Stimulated activated CD8-positive, alpha-beta memory T cell treated with anti-CD3 and anti-CD28 coated beads, Interleukin-2, amount 100 ng/mL, for 48 hours (primary cell): ENCODE data around the gene RPS4Y1.
"Not testable (repeated sequence)": the region's sequence is repeated elsewhere in the genome, so short reads cannot be mapped to it uniquely, and the experiment has no call there.

Experiments used
- DNase-seq, 2 donors: peaks; one replicate each; pipeline ENCODE4 v3.0.0-alpha.2; 2020; ENCODE audit warnings: low read depth in 2 of 2

RPS4Y1 gene

DNA sequence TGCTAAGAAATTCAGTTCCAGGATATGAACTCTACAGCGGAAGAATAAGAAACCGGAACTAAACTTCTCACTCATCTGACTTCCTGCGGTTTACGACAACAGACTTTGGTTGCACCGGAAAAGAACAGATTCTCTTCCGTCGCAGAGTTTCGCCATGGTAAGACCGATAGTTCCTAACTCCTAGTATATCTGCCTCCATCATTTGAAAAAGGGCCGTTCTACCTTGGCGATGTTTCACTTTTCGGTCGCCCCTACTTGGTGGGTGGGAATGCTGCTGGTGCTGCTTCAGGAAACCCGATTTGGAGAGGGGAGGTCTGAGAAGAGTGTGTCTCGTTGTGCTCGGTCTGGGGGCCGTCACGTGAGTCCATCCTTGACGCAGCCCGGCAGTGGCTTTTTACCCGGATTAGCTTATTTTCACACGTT lies at the start of gene RPS4Y1:
RPS4Y1 (plus strand) TSS at position 132 of the 423 bp plus-strand sequence; CDS start at position 155, 23 bp downstream.
- peak in 1 of 2 donors; percentile 10 for DNase-seq

DNA sequence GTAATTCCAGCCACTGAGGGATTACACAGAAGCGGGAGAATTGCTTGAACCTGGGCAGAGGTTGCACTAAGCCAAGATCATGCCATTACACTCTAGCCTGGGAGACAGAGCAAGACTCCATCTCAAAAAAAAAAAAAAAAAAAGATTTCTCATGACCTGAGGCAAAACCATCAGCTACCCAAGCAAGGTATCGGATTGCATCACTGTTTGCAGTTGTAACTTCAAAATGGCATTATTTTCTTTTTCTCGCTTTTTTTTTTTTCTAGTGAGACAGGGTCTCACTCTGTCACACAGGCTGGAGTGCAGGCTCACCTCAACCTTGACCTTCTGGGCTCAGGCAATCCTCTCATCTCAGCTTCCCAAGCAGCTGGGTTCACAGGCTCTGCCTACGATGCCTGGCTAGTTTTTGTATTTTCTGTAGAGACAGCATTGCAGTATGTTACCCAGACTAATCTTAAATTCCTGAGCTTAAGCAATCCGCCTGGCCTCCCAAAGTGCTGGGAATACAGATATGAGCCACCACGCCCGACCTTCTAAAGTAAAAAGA lies 44.4 kb upstream of the RPS4Y1 start:
- no peak for DNase-seq

DNA sequence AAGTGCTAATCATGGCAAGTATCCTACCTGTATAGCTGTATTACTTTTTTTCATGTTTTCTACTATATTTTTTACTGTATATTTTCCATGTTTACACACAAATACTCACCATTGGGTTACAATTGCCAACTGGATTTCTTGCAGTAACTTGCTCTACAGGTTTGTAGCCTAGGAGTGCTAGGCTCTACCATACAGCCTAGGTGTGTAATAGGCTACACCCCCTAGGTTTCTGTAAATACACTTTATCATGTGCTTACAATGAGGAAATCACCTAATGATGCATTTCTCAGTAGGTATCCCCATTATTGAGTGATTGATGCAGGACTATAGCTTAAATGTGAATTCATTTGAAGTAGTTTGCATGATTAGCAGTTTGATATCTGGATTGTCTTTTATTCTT lies 43.4 kb upstream of the RPS4Y1 start:
- DNase-seq, result no peak

DNA sequence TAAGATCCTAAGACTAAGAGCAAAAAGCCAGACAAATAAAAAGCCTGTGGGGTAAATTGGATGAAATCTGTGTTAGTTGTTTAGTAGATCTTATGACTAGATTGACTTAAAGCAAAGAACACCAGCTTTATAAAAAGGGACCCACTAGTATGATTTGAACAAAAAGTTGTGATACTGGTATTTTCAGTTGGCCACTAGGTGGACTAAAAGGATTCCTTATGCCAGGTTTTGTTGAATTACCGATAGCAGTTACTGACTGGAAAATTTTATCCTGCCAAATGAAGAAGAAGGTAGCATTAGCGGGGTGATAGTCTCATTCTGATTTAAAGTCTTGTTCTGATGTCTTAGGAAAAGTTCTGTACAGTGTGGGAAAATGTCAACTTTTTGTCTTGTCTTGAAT lies 41.2 kb upstream of the RPS4Y1 start:
- no peak for DNase-seq

DNA sequence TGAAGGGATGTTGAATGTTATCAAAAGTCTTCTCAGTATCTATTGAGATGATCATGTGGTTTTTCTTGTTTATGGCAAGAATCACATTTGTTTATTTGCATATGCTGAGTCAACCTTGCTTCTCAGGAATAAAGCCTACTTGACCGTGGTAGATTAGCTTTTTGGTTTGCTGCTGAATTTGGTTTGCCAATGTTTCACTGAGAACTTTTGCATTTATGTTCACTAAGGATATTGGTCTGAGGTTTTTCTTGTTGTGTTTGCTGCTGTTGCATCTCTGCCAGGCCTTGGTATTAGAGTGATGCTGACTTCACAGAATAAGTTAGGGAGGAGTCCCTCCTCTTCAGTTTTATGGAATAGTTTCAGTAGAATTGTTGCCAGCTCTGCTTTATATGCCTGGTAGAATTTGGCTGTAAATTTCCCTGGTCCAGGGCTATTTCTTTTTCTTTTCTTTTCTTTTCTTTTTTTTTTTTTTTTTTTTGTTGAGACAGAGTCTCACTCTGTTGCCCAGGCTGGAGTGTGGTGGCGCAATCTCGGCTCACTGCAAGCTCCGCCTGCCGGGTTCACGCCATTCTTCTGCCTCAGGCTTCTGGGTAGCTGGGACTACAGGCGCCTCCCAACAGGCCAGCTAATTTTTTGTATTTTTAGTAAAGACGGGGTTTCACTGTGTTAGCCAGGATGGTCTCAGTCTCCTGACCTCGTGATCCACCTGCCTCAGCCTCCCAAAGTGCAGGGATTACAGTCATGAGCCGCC lies 24.1 kb upstream of the RPS4Y1 start:
- DNase-seq, result not testable (repeated sequence)

DNA sequence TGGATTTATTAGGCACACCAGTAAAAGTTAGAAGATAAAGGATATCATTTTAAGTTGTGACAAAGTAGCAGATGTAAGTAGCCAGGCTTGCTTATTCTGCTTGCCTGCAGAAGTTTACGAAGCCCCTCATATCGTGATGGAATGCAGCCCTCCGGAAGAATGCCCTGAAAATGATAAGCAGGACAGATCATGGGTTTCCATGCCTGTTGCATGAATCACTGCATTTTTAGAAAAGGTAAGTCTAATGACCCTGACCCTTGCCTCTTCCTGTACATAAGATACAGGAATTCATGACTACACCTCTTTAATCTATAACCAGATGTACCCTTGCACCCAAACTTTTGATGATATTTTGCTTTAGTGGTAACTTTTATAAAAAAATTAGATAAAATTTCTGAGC lies 16.9 kb upstream of the RPS4Y1 start:
- no peak for DNase-seq

DNA sequence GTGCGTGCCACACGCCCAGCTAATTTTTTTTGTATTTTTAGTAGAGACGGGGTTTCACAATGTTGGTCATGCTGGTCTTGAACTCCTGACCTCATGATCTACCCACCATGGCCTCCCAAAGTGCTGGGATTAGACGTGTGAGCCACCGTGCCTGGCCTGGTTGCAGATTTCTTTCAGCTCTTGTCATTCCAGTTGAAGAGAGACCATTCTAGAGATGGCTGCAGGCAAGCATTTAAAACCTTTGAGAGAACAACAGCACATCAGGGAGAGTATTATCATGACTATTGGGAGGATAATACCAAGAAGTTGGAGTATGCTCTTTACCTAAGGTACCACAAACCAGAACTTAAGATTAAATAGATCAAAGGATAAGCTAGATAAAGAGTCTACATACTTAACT lies 12.9 kb upstream of the RPS4Y1 start:
- DNase-seq, result no peak

DNA sequence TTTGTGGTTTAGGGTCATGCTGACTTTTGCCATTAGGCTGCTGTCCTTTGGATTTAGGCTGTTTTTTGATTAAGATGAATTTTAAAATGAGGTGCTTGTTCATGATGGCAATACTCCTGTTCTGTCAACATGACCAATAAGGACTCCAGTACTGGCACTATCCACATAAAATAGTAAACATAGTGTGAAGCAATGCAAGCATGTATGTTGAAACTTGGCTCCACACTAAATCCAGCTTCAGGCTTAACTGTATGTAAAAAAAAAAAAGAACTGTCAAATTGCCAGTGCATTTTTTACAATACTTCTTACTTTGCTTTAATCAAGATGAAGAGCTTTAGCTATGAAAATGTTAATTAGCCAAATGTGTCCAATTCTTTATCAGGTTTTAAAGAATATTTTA lies 6.2 kb upstream of the RPS4Y1 start:
- DNase-seq, result no peak

DNA sequence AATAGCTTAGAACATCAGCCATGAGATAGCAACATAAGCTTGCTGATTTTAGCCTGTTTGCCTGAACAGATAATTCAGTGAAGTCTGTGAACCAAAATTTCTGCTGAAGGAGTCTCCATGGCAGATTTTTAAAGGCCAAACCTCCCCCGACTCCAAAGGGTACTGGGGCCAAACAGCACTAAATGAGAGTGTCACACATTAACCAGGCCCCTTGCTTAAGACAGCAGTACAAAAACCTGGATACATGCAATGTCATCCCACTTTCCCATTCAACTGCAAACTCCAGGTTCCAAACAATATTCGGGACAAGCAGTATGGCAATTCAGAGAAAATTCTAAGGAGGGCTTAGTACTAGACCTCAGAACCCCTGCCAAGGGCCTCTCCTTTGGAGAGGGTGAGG lies 4.3 kb upstream of the RPS4Y1 start:
- DNase-seq, result no peak

DNA sequence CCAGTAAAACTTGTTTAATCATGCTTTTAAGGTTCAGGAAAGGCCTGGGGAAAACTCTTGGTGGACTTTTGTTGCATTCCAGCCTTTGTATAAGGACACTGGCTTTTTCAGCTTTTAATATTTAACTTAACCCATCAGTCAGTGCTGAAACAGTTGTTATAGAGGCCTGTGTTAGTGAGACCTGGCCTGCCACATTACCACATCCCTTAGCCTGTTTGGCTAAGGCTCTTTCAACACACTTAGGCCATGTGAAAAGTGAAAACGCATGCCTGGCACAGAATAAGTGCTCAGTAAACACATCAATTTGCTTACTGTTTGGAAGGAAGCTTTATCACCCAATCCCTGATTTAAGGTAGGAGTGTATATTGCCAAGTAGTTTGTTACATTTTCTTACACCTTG lies 3.5 kb upstream of the RPS4Y1 start:
- no peak for DNase-seq

DNA sequence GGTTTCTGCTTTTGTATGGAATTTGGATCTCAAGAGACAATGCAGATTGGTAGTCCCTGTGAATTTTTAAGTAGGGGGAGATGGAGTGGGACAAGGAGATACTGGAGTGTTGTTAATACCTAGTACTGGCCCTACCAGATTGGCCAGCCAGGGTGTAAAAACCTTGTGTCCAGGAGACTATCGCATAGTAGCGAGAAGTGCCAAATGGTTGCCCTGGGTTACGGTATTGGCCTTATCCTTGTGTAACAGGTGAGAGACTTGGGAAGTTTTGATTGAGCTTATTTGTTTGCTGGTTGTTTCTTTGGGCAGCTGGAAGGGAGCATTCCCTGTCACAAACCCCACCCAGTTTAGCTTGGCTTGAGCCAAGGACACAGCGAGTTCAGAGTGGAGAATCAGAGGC lies 5.4 kb downstream of the RPS4Y1 start:
- no peak for DNase-seq

DNA sequence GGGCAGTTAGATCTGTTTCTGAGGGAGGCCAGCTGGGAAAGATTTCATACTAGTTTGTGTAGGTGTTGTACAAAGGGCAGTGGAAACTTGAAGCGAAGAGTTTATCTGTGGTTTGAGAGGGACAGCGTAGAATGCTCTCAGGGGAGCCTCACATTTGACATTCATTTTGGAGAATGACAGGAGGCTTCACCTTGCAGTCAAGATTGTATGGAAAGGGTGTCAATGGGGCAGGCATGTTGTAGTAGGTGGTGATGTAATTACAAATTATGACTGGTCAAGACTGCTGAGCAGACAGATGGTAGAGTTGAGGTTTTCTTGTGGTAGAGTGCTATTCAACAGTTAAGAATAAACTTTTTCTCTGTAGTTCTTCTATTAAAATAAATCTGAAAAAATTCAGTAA lies 7.0 kb downstream of the RPS4Y1 start:
- DNase-seq, result no peak

DNA sequence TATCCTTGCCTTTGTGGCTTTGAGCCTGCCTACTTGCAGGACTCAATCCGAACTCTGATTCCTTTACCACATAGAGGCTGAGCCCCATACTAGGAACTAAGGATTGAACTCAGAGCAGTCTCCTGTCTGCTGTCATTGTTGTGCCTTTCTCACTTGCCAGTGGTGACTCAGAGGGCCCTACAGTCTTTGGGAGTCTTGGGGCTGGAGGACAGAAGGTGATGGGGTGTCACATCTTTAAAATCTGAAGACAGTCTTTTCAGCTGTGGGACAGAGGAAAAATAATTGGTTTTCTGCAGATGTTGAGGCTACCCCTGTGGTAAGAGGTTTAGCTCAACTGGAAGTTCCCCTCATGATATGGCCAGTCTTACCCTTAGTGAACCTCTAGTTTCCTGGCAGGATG lies 8.0 kb downstream of the RPS4Y1 start:
- no peak for DNase-seq

DNA sequence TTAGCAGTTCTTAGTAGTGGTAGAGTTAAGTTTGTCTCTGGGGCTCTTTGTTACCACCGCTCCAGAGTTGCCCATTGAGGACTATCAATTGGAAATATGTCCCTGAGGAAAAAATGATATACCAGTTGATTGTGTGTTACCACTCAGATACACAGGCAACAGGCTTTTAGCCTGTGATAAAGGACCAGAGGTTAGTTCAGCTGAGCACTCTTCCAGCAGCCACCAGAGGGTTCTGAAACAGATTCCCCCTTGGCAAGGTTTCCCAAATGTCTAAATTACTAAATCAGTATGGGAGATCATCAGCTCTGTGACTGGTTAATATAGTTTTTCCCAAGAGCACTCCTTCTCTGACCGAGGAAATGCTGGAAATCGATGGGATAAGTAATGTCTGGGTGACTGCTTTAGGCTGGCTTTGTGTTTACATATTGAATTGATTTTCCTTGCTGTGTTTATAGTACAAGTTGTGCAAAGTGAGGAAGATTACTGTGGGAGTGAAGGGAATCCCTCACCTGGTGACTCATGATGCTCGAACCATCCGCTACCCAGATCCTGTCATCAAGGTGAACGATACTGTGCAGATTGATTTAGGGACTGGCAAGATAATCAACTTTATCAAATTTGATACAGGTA lies 12.9 kb downstream of the RPS4Y1 start:
- DNase-seq, result no peak

DNA sequence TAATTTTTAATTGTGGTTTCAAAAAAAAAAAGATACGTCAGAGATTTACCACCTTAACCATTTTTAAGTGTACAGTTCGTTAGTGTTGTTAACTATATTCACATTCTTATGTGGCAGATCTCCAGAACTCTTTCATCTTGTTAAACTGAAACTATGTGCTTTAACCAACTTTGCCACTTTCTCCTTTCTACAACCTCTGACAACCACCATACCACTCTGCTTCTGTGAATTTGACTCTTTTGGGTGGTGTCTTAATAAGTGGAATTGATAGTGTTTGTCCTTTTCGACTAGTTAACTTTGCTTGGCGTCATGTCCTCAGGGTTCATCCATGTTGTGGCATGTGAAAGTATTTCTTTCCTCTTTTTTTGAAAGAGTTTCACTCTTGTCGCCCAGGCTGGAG lies 15.7 kb downstream of the RPS4Y1 start:
- no peak for DNase-seq

DNA sequence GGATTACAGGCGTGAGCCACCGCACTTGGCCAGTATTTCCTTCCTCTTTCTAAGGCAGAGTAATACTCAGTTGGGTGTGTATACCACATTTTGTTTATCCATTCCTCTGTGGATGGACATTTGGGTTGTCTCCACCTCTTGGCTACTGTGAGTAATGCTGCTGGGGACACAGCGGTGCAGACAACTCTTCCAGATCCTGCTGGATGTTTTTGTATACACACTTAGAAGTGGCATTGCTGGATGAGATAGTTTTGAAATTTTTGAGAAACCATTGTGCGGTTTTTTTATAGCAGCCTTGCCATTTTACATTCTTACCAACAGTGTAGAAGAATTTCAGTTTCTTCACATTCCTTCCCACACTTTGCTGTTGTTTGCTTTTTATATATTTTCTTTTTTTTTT lies 16.3 kb downstream of the RPS4Y1 start:
- no peak for DNase-seq

DNA sequence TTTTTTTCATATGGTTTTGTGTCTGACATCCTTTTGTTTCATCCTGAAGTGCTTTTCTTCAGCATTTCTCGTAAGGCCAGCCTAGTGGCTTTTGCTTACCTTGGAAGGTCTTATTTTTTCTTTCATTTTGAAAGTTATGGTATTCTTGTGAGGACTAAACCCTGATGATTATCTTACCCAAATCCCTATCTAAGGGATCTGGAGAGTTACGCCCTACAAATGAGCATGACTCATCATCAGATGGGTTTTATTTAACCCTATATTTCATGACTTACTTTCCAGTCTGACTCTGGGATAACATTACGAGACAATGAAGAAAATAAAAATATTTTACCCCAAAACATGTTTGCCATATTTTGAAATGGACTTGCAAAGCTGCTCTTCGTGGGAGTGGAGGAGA lies 18.4 kb downstream of the RPS4Y1 start:
- no peak for DNase-seq

DNA sequence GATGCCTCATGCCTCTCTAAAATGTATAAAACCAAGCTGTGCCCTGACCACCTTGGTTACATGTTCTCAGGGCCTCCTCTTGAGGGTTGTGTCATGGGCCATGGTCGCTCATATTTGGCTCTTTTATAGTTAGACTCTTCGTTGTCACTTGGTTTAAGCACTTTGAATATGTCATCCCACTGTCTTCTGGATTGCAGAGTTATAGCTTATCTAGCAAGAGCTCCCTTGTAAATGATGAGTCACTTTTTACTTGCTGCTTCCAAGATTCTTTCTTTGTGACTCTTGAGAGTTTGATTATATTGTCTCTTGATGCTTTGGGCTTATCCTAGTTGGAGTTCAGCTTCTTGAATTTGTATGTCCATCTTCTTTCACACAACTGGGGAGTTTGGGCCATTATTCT lies 19.1 kb downstream of the RPS4Y1 start:
- DNase-seq, result no peak

DNA sequence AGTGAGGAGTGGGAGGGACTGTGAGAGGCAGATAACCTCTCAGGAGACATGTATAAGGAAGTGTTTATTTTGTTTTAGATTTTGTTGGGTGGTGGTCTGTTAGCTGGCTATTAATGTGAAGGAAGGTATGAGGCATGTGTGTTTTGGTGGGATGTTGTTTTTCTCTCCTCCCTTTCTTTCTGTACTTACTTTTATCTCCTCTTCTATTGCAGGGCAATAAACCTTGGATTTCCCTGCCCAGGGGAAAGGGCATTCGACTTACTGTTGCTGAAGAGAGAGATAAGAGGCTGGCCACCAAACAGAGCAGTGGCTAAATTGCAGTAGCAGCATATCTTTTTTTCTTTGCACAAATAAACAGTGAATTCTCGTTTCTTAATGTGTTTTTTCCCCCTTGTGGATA lies 25.2 kb downstream of the RPS4Y1 start:
- no peak for DNase-seq

DNA sequence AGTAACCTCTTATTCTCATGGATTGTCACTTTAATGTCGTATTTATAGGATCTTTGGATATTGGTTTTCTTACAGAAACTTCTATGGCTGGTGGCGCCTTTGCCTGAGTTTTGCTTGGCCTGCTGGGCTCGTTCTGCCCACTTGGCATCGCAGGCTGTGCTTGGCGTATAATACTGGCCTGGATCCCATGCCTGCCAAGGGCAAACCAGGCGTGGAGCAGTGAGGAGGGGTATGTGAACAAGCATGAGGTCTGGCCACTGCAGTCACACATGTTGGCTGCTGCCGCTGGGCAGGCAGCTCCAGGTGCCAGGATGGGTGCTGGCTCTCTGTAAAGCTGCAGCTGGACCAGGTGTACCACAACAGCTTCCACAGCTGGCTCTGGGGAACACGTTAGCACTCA lies 26.1 kb downstream of the RPS4Y1 start:
- DNase-seq, result no peak

DNA sequence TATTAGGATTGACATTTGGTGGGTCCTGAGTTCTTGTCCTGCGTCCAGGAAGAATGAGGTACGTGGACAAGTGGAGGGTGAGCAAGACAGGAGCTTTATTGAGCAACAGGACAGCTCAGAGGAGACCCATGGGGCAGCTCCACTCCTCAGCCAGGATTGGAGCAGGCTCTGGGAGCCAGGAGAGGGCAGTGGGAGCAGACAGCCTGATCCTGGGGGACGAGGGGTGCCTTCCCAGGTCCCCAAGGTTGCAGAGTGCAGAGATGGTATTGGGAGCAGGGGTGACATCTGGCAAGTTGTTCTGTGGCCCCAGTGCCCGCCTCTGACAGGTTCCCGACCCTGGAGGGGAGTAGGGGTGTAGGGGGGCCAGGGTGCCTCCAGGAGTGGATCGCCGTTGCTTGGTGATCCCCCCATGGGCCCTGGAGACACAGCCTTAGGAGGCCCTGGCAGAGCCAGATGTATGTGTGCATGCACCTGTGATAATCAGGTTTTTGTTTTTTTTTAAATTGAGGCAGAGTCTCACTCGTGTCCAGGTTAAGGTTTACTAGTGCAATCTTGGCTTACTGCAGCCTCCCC lies 26.7 kb downstream of the RPS4Y1 start:
- DNase-seq, result no peak

DNA sequence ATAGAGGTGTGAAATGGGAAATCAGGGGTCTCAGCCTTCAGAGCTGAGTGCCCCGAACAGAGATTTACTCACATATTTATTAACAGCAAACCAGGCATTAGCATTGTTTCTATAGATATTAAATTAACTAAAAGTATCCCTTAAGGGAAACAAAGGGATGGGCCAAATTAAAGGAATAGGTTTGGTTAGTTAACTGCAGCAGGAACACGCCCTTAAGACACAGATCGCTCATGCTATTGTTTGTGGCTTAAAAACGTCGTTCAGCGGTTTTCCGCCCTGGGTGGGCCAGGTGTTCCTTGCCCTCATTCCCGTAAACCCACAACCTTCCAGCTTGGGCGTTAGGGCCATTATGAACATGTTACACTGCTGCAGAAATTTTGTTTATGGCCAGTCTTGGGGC lies 30.8 kb downstream of the RPS4Y1 start:
- DNase-seq, result not testable (repeated sequence)

DNA sequence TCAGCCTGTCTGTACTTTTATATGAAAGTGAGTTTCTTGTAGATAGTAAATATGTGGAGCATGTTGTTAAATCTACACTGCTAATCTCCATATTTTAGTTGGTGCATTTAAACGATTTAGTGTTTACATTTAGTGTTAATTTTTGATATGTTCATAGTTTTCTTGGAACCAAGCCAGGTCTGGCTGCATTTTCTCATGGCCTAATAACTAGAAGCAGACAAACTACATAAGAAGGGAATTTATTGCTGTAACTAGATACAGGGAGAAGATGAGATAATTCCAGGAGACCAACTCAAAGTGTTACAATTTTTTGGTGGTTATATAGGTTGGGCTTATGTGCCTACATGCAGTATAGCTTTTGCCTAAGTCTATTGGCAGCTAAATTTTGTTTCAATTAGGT lies 32.8 kb downstream of the RPS4Y1 start:
- no peak for DNase-seq
